Uterus (tissue), 4 donors: ENCODE results near the gene C10orf90. TPM values are rescaled to one million over a fixed set of nuclear protein-coding genes. Genes with fewer than 3 reads are reported as not detected.

Experiments
- DNase-seq, 2 donors: peaks; one replicate each; pipeline ENCODE4 v3.0.0-alpha.2; 2019 to 2020
- H3K27ac ChIP-seq, 2 donors: fragments of 200-600 bp; sonication (generic); 1 replicate in 1 of 2; 2 replicates in 1 of 2; pipeline ENCODE4 v1.5.1; 2016 to 2018
- H3K27me3 ChIP-seq, 2 donors: fragments of 200-600 bp; sonication (generic); one replicate each; pipeline ENCODE4 v1.5.1; 2018 to 2019; ENCODE audit warnings: control low read depth in 1 of 2
- H3K36me3 ChIP-seq, 2 donors: fragments of 200-600 bp; sonication (generic); one replicate each; pipeline ENCODE4 v1.5.1; 2019; ENCODE audit warnings: control low read depth in 1 of 2
- H3K4me1 ChIP-seq, 2 donors: fragments of 200-600 bp; sonication (generic); one replicate each; pipeline ENCODE4 v1.5.1; 2018 to 2019; ENCODE audit warnings: control low read depth in 1 of 2
- H3K4me3 ChIP-seq, 2 donors: fragments of 200-600 bp; sonication (generic); 1 replicate in 1 of 2; 2 replicates in 1 of 2; pipeline ENCODE4 v1.5.1; 2018 to 2019; ENCODE audit warnings: mild to moderate bottlenecking in 1 of 2
- H3K9me3 ChIP-seq, 2 donors: fragments of 200-600 bp; sonication (generic); one replicate each; pipeline ENCODE4 v1.5.1; 2019; ENCODE audit warnings: control low read depth in 1 of 2
- CTCF ChIP-seq, 4 experiments: fragments of 200-600 bp in 2 of 4; fragments of 450-650 bp in 2 of 4; sonication (generic) in 2 of 4; IDR thresholded peaks; one replicate each; pipeline ENCODE4 v1.5.1; 2016 to 2019; ENCODE audit warnings: antibody characterized with exemption in 4 of 4, mild to moderate bottlenecking in 2 of 4, moderate library complexity in 1 of 4
- POLR2A ChIP-seq, 2 donors: fragments of 450-650 bp; IDR thresholded peaks; one replicate each; pipeline ENCODE4 v1.6.1; 2016; ENCODE audit warnings: antibody characterized with exemption in 2 of 2, mild to moderate bottlenecking in 1 of 2, moderate library complexity in 1 of 2
- intact Hi-C: fragments of 100-400 bp; cut with DNase I; formaldehyde crosslinking; loops from one replicate; pipeline ENCODE4 v1.15.1; 2023; ENCODE audit warnings: low total_unique reads
- total RNA-seq, 4 donors: library from RNA; depleted of rRNA in 3 of 4; stranded (reverse); fragments of >200 nt in 3 of 4; gene quantifications; one replicate each; pipeline versions ENCODE4 v1.1.0 to v1.2.4, GENCODE V29; 2014 to 2023
- donor health status: DM: yes; HTN: yes; CAD: no.

C10orf90 gene
- total RNA-seq, 4 donors from 2014 or later = 0.21 TPM; not detected in 3

GRCh38 chr10:126533644-126534043, 136.8 kb downstream of the C10orf90 start:
- Histone ChIP-seq H3K27me3 (no peaks in the 10 kb centered on the region), H3K27ac (no peak overlapping the region), H3K4me1 (no peaks in the 10 kb centered on the region), H3K9me3 (no peaks in the 10 kb centered on the region), H3K4me3 (no peak overlapping the region), H3K36me3 (no peaks in the 10 kb centered on the region)
- intact Hi-C loops = no loop called here
- no peak for TF ChIP-seq CTCF (IDR thresholded peaks at IDR 0.05)
- TF ChIP-seq POLR2A (IDR thresholded peaks at IDR 0.05) = no peak
- DNase-seq = no peak

- Histone ChIP-seq H3K4me1 (no peaks in the 10 kb centered on the region), H3K27me3 (no peaks in the 10 kb centered on the region), H3K9me3 (no peaks in the 10 kb centered on the region), H3K36me3 (no peaks in the 10 kb centered on the region), H3K4me3 (no peak overlapping the region), H3K27ac (no peak overlapping the region)
- no peak for DNase-seq
- TF ChIP-seq CTCF (IDR thresholded peaks at IDR 0.05) (no peak), POLR2A (IDR thresholded peaks at IDR 0.05) (no peak)
- intact Hi-C loops = no loop called here
Measured at GRCh38 chr10:126528315-126528835, 142.1 kb downstream of the C10orf90 start.

GRCh38 chr10:126527645-126528314, 142.7 kb downstream of the C10orf90 start:
- intact Hi-C loops = no loop called here
- Histone ChIP-seq H3K27me3 (no peaks in the 10 kb centered on the region), H3K36me3 (no peaks in the 10 kb centered on the region), H3K9me3 (no peaks in the 10 kb centered on the region), H3K4me3 (no peak overlapping the region), H3K27ac (no peak overlapping the region), H3K4me1 (no peaks in the 10 kb centered on the region)
- no peak for TF ChIP-seq CTCF (IDR thresholded peaks at IDR 0.05)
- no peak for TF ChIP-seq POLR2A (IDR thresholded peaks at IDR 0.05)
- DNase-seq = no peak

- no peaks in the 10 kb centered on the region for H3K9me3 ChIP-seq
- no peaks in the 10 kb centered on the region for H3K27me3 ChIP-seq
- no peak overlapping the region for H3K4me3 ChIP-seq
- H3K27ac ChIP-seq = no peak overlapping the region
- no peak for TF ChIP-seq CTCF (IDR thresholded peaks at IDR 0.05)
- no peaks in the 10 kb centered on the region for H3K36me3 ChIP-seq
- DNase-seq = no peak
- no peaks in the 10 kb centered on the region for H3K4me1 ChIP-seq
- intact Hi-C loops = no loop called here
Measured at GRCh38 chr10:126525326-126525725, 145.2 kb downstream of the C10orf90 start.

GRCh38 chr10:126524526-126524925, 146.0 kb downstream of the C10orf90 start:
- Histone ChIP-seq H3K27ac (no peak overlapping the region), H3K36me3 (no peaks in the 10 kb centered on the region), H3K4me1 (no peaks in the 10 kb centered on the region), H3K9me3 (no peaks in the 10 kb centered on the region), H3K27me3 (no peaks in the 10 kb centered on the region), H3K4me3 (no peak overlapping the region)
- intact Hi-C loops = no loop called here
- no peak for DNase-seq
- no peak for TF ChIP-seq POLR2A (IDR thresholded peaks at IDR 0.05)
- no peak for TF ChIP-seq CTCF (IDR thresholded peaks at IDR 0.05)
